ENCODE results near the gene MAN2C1.

GRCh38 chr15:75360856-75361255 lies 7.6 kb downstream of the MAN2C1 start:
- TF ChIP-seq CTCF (IDR thresholded peaks at IDR 0.05) (no peak), EZH2 (IDR thresholded peaks at IDR 0.05; ENCODE audit: borderline replicate concordance, insufficient read depth, low read depth, low read length, poor library complexity, severe bottlenecking) (no peak)

Data from B cell (primary cell).